ENCODE results near the gene RUNX2.

DNA sequence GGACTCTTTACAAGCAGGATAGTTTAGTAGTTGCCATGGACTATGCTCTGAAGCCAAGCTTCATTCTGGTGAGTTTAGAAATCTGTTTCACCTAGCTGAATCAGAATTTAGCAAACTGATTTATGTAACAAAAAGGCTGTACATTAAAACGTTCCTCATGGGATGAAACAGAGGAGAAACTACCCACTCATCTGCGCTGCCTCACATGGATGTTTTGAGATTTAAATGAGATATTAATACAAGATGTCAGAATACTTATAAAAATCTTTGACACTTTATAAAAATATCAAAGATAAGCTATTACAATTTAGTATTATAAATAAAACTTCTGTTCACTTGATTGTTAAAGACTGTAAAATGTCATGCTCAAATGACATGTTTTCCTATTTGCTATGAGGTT lies 16.8 kb downstream of the RUNX2 start:
- TF ChIP-seq, protein P1, sequence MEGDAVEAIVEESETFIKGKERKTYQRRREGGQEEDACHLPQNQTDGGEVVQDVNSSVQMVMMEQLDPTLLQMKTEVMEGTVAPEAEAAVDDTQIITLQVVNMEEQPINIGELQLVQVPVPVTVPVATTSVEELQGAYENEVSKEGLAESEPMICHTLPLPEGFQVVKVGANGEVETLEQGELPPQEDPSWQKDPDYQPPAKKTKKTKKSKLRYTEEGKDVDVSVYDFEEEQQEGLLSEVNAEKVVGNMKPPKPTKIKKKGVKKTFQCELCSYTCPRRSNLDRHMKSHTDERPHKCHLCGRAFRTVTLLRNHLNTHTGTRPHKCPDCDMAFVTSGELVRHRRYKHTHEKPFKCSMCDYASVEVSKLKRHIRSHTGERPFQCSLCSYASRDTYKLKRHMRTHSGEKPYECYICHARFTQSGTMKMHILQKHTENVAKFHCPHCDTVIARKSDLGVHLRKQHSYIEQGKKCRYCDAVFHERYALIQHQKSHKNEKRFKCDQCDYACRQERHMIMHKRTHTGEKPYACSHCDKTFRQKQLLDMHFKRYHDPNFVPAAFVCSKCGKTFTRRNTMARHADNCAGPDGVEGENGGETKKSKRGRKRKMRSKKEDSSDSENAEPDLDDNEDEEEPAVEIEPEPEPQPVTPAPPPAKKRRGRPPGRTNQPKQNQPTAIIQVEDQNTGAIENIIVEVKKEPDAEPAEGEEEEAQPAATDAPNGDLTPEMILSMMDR (IDR thresholded peaks at IDR 0.05): no peak
- TF ChIP-seq EZH2 (IDR thresholded peaks at IDR 0.05): no peak
